Measurements from ENCODE around the gene MATR3.

GRCh38 chr5:139282197-139282557, 11.4 kb upstream of the MATR3 start:
- TF ChIP-seq POLR2AphosphoS5 (IDR thresholded peaks at IDR 0.05; ENCODE audit: low read depth, low read length) (no peak), POLR2A (IDR thresholded peaks at IDR 0.05; ENCODE audit: low read depth, low read length) (no peak)

Measured in GM12892 (cell line).